Activated naive CD8-positive, alpha-beta T cell treated with anti-CD3 and anti-CD28 coated beads, Interleukin-2, amount 50 U/mL, for 24 hours (primary cell): Measurements from ENCODE around the gene RBM39.
"Not testable (repeated sequence)": the region's sequence is repeated elsewhere in the genome, so short reads cannot be mapped to it uniquely, and the experiment has no call there.

Experiments
- ATAC-seq: fragments of 150-1000 bp; cut with Tn5 transposase; one replicate; pipeline ENCODE4 v1.10.0; 2021
- DNase-seq: peaks from one replicate; pipeline ENCODE4 v3.0.0; 2021
- H3K27ac Mint-ChIP-seq: one replicate; pipeline ENCODE4 v1.8.0; 2021; ENCODE audit warnings: mild to moderate bottlenecking, mixed read lengths
- H3K27me3 Mint-ChIP-seq: one replicate; pipeline ENCODE4 v1.8.0; 2021; ENCODE audit warnings: mixed read lengths
- H3K36me3 Mint-ChIP-seq: one replicate; pipeline ENCODE4 v1.8.0; 2021; ENCODE audit warnings: low read depth, mixed read lengths
- H3K4me1 Mint-ChIP-seq: one replicate; pipeline ENCODE4 v1.8.0; 2021; ENCODE audit warnings: mixed read lengths
- H3K4me3 Mint-ChIP-seq: one replicate; pipeline ENCODE4 v1.8.0; 2021; ENCODE audit warnings: mild to moderate bottlenecking, moderate library complexity, mixed read lengths
- H3K9me3 Mint-ChIP-seq: one replicate; pipeline ENCODE4 v1.8.0; 2021; ENCODE audit warnings: mixed read lengths

Gene RBM39

DNA sequence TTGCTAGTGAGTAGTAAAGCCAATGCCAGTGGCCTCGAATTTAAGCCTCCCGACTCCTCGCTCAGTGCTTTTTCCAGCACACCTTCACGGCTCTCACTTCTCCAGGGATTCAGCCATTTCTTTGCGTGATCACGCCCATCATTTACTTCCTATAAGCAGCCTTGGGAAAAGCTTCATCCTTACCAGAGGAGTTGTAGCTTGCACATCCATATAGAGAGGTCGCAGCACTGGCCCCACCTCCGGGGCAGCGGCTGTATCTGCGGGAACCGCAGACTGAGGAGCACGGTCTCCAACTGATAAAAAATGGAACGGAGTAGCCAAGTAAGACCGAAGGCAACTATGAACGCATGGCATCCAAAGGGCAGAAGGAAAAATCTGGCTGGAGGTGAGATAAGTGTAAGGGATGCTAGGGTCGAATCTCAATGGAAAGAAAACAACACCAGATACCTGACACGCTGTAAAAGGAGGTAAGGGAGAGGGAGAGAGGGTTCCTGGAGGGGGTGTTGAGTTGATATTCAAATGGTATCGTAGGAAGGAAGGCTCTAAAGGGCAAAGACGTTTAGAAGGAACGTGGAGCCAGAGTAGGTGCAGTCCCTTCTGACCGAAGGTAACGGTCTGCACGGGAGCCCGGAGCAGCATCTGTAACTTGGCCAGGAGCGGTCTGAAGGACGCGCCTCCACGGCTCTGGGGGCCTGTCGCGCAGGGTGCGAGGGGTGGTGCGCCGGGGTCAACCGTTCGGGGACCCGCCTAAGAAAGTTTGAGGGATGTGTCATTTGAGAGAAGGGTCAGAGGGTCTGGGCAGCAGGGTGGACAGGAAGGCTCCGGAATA lies 43.5 kb downstream of the RBM39 start:
- peak; percentile 37 for ATAC-seq
- no peaks in the 10 kb centered on the region for H3K27me3 Mint-ChIP-seq
- H3K36me3 Mint-ChIP-seq = peaks cover 48% of the 10 kb centered on the region
- peak; percentile 18 for DNase-seq
- H3K4me1 Mint-ChIP-seq = peaks cover 45% of the 10 kb centered on the region
- H3K4me3 Mint-ChIP-seq = peak overlapping the region; percentile 96
- no peaks in the 10 kb centered on the region for H3K9me3 Mint-ChIP-seq
- H3K27ac Mint-ChIP-seq = peak overlapping the region; percentile 97

DNA sequence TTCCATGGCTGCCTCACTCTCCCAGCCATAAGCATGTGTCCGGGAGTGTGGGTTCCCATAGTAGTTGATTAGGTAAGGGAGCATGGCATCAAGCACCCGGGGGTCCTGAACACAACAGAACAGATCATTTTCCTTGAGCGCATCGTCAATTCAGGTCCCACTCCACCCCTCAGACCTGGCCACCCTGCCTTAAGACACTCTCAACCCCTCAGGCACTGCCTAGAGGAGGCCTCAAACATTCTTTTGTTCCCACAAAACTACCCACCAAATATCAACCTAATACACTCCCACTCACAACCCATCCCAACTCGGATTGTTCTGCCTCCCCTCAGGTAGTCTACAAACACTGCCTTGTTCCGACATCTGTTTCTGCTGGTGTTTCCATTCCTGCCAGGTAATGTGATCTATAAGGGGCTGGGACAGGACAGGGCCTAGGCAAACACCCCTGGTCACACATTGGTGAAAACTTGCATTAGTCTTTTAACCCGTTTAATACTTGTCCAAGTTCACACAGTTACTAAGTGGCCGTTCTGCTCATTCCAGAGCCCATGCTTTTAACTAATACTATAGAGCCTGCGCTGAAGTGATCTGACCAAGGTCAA lies 44.3 kb downstream of the RBM39 start:
- H3K4me1 Mint-ChIP-seq = peaks cover 42% of the 10 kb centered on the region
- DNase-seq (no peak), ATAC-seq (no peak)
- peak overlapping the region; percentile 97 for H3K27ac Mint-ChIP-seq
- H3K27me3 Mint-ChIP-seq = no peaks in the 10 kb centered on the region
- peak overlapping the region; percentile 96 for H3K4me3 Mint-ChIP-seq
- peaks cover 43% of the 10 kb centered on the region for H3K36me3 Mint-ChIP-seq
- H3K9me3 Mint-ChIP-seq = no peaks in the 10 kb centered on the region

DNA sequence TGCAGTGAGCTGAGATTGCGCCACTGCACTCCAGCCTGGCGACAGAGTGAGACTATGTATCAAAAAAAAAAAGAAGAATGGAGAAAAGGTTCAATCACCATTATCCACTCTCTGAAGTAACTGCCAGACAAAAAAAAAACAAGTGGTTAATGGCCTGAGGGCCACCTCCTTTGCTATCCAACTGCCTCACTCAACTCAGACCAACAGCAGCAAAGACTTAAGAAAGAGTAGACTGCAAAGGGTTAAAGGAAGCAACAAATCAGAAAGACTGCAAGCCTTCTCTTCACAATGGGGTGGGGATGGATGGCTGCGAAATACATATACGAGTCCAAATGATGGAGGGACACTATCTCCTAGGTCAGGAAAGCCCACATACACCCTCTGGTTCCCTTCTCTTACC lies 46.1 kb downstream of the RBM39 start:
- DNase-seq (no peak), ATAC-seq (no peak)
- H3K4me1 Mint-ChIP-seq = peaks cover 32% of the 10 kb centered on the region

DNA sequence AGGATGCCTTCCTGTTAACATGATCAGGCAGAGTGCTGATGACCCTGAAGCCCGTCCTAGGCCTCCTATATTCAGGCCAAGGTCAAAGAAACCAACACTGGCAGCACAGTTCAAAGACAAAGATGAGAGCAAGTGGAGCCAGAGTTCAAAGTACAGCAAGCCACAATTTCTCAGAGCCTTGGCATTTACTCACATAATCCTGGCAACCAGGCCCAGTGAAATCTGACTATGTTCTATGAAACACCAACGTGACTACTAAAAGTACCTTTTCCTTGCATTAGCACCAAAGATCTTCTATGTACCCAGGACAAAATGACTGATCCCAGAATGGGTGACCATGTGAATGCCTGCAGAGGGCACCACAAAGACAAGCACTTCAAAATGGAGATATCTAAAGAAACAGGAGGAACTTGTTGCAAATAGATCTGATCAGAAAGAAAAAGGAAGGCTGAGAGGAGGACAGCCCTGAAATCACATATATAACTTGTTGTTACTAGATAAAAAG lies 46.8 kb downstream of the RBM39 start:
- Mint-ChIP-seq H3K27ac (peak overlapping the region; percentile 20), H3K27me3 (no peaks in the 10 kb centered on the region), H3K36me3 (peaks cover 31% of the 10 kb centered on the region), H3K9me3 (no peaks in the 10 kb centered on the region), H3K4me1 (peaks cover 25% of the 10 kb centered on the region), H3K4me3 (no peak overlapping the region)
- ATAC-seq (no peak), DNase-seq (no peak)

More for the DNA sequence above, 46.1 kb downstream of the RBM39 start:
- Mint-ChIP-seq H3K9me3 (no peaks in the 10 kb centered on the region), H3K4me3 (no peak overlapping the region), H3K27ac (no peak overlapping the region), H3K36me3 (peaks cover 30% of the 10 kb centered on the region), H3K27me3 (no peaks in the 10 kb centered on the region)

DNA sequence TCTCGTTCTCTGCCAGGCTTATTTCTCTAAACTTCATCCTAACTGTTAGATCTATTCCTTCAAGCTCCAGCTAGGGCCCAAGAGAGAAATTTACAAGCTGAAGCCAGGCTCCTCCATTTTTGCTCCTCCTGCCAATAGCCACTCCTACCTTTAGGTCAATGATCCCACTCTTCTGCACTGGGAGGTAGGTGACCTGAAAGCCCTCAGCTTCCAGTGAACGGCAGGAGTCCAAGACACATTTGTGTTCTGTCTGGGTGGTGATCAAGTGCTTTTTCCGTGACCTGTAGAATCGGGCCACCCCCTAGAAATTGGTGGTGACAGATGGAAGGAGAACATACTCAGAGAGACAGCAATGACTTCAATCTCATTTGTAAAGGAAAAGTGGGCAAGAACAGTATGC lies 51.8 kb downstream of the RBM39 start:
- no peaks in the 10 kb centered on the region for H3K9me3 Mint-ChIP-seq
- H3K27me3 Mint-ChIP-seq = no peaks in the 10 kb centered on the region
- no peak overlapping the region for H3K27ac Mint-ChIP-seq
- DNase-seq (no peak), ATAC-seq (no peak)
- no peaks in the 10 kb centered on the region for H3K4me1 Mint-ChIP-seq
- no peak overlapping the region for H3K4me3 Mint-ChIP-seq
- peaks cover 33% of the 10 kb centered on the region for H3K36me3 Mint-ChIP-seq

DNA sequence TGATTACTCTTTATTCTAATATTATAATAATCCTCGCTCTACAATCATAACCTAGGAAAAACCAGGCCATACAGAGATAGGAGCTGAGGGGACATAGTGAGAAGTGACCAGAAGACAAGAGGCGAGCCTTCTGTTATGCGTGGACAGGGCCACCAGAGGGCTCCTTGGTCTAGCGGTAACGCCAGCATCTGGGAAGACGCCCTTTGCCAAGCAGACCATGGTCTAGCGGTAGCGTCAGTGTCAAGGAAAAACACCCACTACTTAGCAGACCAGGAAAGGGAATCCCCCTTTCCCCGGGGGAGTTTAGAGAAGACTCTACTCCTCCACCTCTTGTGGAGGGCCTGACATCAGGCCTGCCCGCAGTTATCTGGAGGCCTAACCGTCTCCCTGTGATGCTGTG lies 55.2 kb downstream of the RBM39 start:
- peaks cover 32% of the 10 kb centered on the region for H3K36me3 Mint-ChIP-seq
- not testable (repeated sequence) for DNase-seq, H3K4me3 Mint-ChIP-seq, H3K27me3 Mint-ChIP-seq, ATAC-seq, H3K4me1 Mint-ChIP-seq, H3K9me3 Mint-ChIP-seq, H3K27ac Mint-ChIP-seq

DNA sequence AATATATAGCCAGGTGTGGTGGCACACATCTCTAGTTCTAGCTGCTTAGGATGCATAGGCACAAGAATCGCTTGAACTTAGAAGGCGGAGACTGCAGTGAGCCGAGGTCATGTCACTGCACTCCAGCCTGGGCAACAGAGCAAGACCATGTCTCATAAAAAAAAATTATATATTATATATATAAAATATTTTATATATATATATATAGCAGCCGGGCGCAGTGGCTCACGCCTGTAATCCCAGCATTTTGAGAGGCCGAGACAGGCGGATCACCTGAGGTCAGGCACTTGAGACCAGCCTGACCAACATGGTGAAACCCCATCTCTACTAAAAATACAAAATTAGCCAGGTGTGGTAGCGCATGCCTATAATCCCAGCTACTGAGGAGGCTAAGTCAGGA lies 56.7 kb downstream of the RBM39 start:
- DNase-seq, H3K27me3 Mint-ChIP-seq, H3K4me3 Mint-ChIP-seq, H3K27ac Mint-ChIP-seq, H3K9me3 Mint-ChIP-seq, ATAC-seq, H3K4me1 Mint-ChIP-seq: not testable (repeated sequence)
- peaks cover 29% of the 10 kb centered on the region for H3K36me3 Mint-ChIP-seq

DNA sequence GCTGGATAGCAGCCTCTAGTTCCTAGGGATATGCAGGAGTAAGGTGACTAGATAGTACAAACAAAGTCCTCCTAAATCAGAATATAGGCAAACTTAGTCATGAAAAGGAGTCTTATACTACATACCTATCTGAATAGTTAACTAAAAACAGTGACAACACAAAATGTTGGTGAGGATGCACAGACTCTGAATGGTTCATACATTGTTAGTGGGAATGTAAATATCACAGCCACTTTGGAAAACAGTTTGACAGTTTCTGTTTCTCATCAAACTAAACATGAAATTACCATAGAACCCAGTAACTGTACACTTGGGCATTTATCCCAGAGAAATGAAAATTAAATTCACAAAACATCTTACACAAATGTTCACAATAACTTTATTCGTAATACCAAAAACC lies 60.1 kb downstream of the RBM39 start:
- Mint-ChIP-seq H3K36me3 (peaks cover 11% of the 10 kb centered on the region), H3K9me3 (no peaks in the 10 kb centered on the region), H3K4me3 (no peak overlapping the region), H3K4me1 (no peaks in the 10 kb centered on the region), H3K27ac (no peak overlapping the region), H3K27me3 (no peaks in the 10 kb centered on the region)
- DNase-seq (no peak), ATAC-seq (no peak)

DNA sequence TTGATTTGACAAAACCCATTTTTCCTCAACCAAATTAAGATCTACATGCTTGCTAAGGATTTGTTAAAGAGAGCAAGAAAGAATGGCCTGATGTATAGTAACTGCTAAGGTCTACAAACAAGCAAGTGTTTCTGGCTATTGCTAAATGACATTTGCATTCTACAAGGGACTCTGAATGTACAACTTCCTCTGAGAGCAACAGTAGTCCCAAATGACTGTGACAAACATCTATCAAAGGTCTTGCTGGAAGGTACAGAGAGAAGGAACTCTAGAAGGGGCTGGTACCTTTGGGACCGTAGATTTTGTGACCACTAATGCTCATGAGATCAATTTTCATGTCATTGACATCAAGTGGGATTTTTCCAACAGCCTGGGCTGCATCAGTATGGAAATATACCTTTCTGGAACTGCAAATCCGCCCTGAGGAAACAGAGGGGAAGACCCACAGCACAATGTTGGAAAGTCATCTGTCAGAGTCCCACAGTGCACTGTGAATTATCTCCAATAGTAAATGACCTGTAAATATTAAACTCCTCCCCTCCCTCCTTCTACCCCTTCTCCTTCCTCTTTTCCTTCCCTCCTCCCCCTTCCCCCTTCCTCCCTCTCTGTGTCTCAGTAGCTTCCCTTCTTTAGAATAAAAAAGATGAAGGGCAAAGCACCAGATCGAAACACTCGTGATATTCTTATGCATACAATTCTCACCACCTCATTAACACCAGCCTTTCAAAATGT lies 61.4 kb downstream of the RBM39 start:
- Mint-ChIP-seq H3K27me3 (no peaks in the 10 kb centered on the region), H3K4me3 (no peak overlapping the region), H3K4me1 (no peaks in the 10 kb centered on the region), H3K9me3 (no peaks in the 10 kb centered on the region), H3K36me3 (peaks cover 10% of the 10 kb centered on the region), H3K27ac (no peak overlapping the region)
- no peak for DNase-seq
- no peak for ATAC-seq

DNA sequence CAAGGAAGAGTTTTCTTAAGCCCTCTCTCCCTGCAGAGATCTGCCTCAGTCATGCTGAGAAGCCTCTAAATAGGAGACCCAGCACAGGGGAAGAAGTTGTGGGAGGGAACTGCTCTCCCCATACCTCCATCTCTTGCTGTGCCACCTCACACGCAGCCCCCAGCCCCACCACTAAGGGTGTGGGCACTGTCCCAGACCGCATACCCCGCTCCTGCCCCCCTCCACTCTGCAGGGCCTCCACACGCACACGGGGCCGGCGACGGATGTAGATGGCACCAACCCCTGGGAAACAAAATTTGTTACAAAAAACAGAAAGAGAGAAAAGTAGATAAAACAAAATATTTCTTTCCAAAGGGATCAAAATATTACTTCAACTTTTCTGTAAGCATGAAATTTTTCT lies 67.1 kb downstream of the RBM39 start:
- Mint-ChIP-seq H3K36me3 (peaks cover 27% of the 10 kb centered on the region), H3K9me3 (no peaks in the 10 kb centered on the region), H3K4me1 (no peaks in the 10 kb centered on the region), H3K27ac (no peak overlapping the region), H3K27me3 (no peaks in the 10 kb centered on the region), H3K4me3 (no peak overlapping the region)
- DNase-seq = no peak
- no peak for ATAC-seq

DNA sequence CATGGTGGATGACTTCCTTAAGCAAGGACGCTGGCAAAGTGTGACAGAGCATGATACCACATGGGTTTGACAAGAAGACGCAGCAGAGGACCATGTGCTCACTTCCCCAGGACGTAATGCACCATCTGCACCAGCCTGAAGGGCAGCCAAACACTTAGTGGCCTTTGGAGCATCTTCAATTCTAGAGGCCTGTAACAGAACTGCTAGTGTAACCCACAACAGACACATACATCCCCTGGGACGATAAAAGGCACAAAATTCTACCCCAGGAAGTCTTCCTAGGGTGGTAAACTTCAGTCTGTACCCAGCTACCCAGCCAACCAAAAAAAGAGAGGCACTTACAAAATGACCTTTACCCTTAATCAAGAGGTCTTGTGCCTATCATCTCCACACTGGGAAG lies 68.2 kb downstream of the RBM39 start:
- no peaks in the 10 kb centered on the region for H3K27me3 Mint-ChIP-seq
- H3K36me3 Mint-ChIP-seq = peaks cover 32% of the 10 kb centered on the region
- ATAC-seq (no peak), DNase-seq (no peak)
- no peaks in the 10 kb centered on the region for H3K9me3 Mint-ChIP-seq
- H3K4me3 Mint-ChIP-seq = no peak overlapping the region
- no peaks in the 10 kb centered on the region for H3K4me1 Mint-ChIP-seq
- H3K27ac Mint-ChIP-seq = no peak overlapping the region

DNA sequence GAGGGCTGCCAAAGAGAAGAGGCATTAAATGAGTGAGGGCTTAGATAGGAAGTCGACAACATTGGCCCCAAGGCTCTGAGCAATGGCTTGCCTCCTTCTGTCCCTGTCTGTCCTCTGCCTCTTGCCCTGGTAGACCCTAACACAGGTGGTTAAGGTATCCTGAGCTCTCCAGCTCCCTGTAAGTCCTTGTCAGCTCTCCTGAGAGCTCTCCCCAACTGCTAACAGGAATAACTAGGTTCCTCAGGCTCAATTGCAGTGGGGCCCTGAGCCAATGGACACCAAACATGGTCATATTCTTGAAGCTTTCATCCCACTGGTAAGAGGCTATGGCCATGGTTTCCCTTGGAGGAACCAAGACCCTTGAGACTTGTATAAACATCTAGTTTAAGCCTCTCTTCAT lies 72.4 kb downstream of the RBM39 start:
- no peak for ATAC-seq
- Mint-ChIP-seq H3K4me3 (no peak overlapping the region), H3K9me3 (no peaks in the 10 kb centered on the region), H3K27me3 (no peaks in the 10 kb centered on the region), H3K36me3 (peaks cover 37% of the 10 kb centered on the region), H3K4me1 (peaks cover 4% of the 10 kb centered on the region), H3K27ac (no peak overlapping the region)
- no peak for DNase-seq

DNA sequence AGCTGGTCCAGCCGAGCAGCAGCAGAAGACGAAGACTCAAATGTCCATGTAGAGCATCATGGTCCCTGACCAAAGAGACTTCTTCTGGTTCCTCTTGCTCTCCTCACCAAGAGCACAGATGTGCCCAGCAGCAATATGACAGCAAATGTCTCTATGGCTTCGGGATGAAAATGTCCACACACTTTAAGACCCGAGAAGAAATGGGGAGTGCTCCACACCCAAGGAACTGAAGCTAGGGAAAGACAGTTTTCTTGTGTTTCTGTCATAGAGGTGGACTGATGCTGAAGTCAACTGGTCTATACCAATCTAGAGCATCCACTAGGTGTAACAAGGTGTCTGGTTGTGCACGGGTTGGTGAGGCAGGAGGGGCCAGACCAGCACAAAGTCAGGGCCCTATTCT lies 72.8 kb downstream of the RBM39 start:
- Mint-ChIP-seq H3K36me3 (peaks cover 36% of the 10 kb centered on the region), H3K4me3 (no peak overlapping the region), H3K27ac (no peak overlapping the region), H3K9me3 (no peaks in the 10 kb centered on the region), H3K4me1 (peaks cover 4% of the 10 kb centered on the region), H3K27me3 (no peaks in the 10 kb centered on the region)
- ATAC-seq = no peak
- no peak for DNase-seq

DNA sequence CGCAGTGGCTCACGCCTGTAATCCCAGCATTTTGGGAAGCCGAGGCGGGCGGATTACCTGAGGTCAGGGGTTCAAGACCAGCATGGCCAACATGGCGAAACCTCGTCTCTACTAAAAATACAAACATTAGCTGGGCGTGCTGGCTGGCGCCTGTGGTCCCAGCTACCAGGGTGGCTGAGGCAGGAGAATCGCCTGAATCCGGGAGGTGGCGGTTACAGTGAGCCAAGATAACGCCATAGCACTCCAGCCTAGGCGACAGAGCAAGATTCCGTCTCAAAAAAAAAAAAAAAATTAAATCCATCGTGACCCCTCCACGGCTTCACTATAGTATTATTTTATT lies 76.1 kb downstream of the RBM39 start:
- no peak for ATAC-seq
- no peaks in the 10 kb centered on the region for H3K9me3 Mint-ChIP-seq
- peak overlapping the region; percentile 25 for H3K27ac Mint-ChIP-seq
- no peak for DNase-seq
- peaks cover 43% of the 10 kb centered on the region for H3K36me3 Mint-ChIP-seq
- no peaks in the 10 kb centered on the region for H3K27me3 Mint-ChIP-seq
- no peak overlapping the region for H3K4me3 Mint-ChIP-seq
- H3K4me1 Mint-ChIP-seq = peaks cover 25% of the 10 kb centered on the region
